Activated naive CD4-positive, alpha-beta T cell treated with anti-CD3 and anti-CD28 coated beads for 36 hours (primary cell): ENCODE results near the gene SLFN12. TPM values are rescaled to one million over a fixed set of nuclear protein-coding genes. Genes with fewer than 3 reads are reported as not detected.
"Not testable (repeated sequence)": the region's sequence is repeated elsewhere in the genome, so short reads cannot be mapped to it uniquely, and the experiment has no call there.

Experiments used
- CTCF ChIA-PET: fragments of 350-600 bp; sonication (Branson Sonifier 250); formaldehyde crosslinking; loops from one replicate; lab custom pipeline; 2021; ENCODE audit warnings: antibody characterized with exemption; lab: Charles Lee
- DNase-seq: peaks from one replicate; pipeline ENCODE4 v3.0.0-alpha.2; 2020
- H3K27ac Mint-ChIP-seq: one replicate; pipeline ENCODE4 v1.8.0; 2021; ENCODE audit warnings: mild to moderate bottlenecking, mixed read lengths
- H3K27me3 Mint-ChIP-seq: one replicate; pipeline ENCODE4 v1.8.0; 2021; ENCODE audit warnings: low read depth, mixed read lengths
- H3K36me3 Mint-ChIP-seq: one replicate; pipeline ENCODE4 v1.8.0; 2021; ENCODE audit warnings: low read depth, mixed read lengths
- H3K4me1 Mint-ChIP-seq: one replicate; pipeline ENCODE4 v1.8.0; 2021; ENCODE audit warnings: low read depth, mixed read lengths
- H3K4me3 Mint-ChIP-seq: one replicate; pipeline ENCODE4 v1.8.0; 2021; ENCODE audit warnings: mild to moderate bottlenecking, moderate library complexity, mixed read lengths
- H3K9me3 Mint-ChIP-seq: one replicate; pipeline ENCODE4 v1.8.0; 2021; ENCODE audit warnings: mixed read lengths
- intact Hi-C: fragments of 100-400 bp; cut with micrococcal nuclease; formaldehyde crosslinking; loops from one replicate; pipeline ENCODE4 v1.15.1; 2023
- total RNA-seq, 2 experiments: library from RNA; stranded (reverse); gene quantifications; one replicate each; pipeline ENCODE4 v1.2.3, GENCODE V29; 2021

SLFN12 gene
- 1 to 10 TPM; 5.3 to 5.6 TPM for total RNA-seq

- Mint-ChIP-seq H3K27me3 (no peaks in the 10 kb centered on the region), H3K4me3 (peak within 1 kb of the TSS; percentile 87), H3K36me3 (no peaks in the 10 kb centered on the region), H3K4me1 (peaks cover 41% of the 10 kb centered on the region), H3K27ac (peak within 1 kb of the TSS; percentile 88), H3K9me3 (no peaks in the 10 kb centered on the region)
- intact Hi-C loops: loop anchor here (1.0 to 2.0 kb wide), 5 partner anchors 16 to 120 kb away; partner anchors contain the start of genes SLFN11 and SLFN13
- DNase-seq: peak; percentile 66
- CTCF ChIA-PET: interaction anchor here (0.7 to 1.2 kb wide), 2 partner anchors 9 to 119 kb away, joined by 3 to 4 read pairs; no protein-coding TSS in a partner anchor
Measured at GRCh38 chr17:35432176-35433074, at the start of gene SLFN12. TSS of gene SLFN12 (minus strand) at chr17:35432500. CDS start at chr17:35423028, 9,472 bp downstream.

- H3K9me3 Mint-ChIP-seq: peaks cover 44% of the 10 kb centered on the region
- no peak for DNase-seq
- no peaks in the 10 kb centered on the region for H3K27me3 Mint-ChIP-seq
- H3K4me1 Mint-ChIP-seq: peaks cover 23% of the 10 kb centered on the region
- peaks cover 81% of the 10 kb centered on the region for H3K36me3 Mint-ChIP-seq
- CTCF ChIA-PET: no interaction called here
- no peak overlapping the region for H3K27ac Mint-ChIP-seq
- H3K4me3 Mint-ChIP-seq: no peak overlapping the region
- intact Hi-C loops: no loop called here
Measured at GRCh38 chr17:35479271-35479670, 47.0 kb upstream of the SLFN12 start.

GRCh38 chr17:35477248-35477647 is 44.9 kb upstream of the SLFN12 start:
- no peak for DNase-seq
- CTCF ChIA-PET: no interaction called here
- intact Hi-C loops: no loop called here
- Mint-ChIP-seq H3K36me3 (peaks cover 80% of the 10 kb centered on the region), H3K4me3 (no peak overlapping the region), H3K4me1 (peaks cover 23% of the 10 kb centered on the region), H3K27me3 (no peaks in the 10 kb centered on the region), H3K27ac (no peak overlapping the region), H3K9me3 (peaks cover 45% of the 10 kb centered on the region)

- no peak for DNase-seq
- Mint-ChIP-seq H3K4me3 (no peak overlapping the region), H3K27ac (no peak overlapping the region), H3K9me3 (peaks cover 49% of the 10 kb centered on the region), H3K27me3 (no peaks in the 10 kb centered on the region), H3K36me3 (peaks cover 73% of the 10 kb centered on the region), H3K4me1 (peaks cover 20% of the 10 kb centered on the region)
- CTCF ChIA-PET: no interaction called here
- intact Hi-C loops: no loop called here
Measured at GRCh38 chr17:35476283-35476820, 44.1 kb upstream of the SLFN12 start.

GRCh38 chr17:35468475-35468874 is 36.2 kb upstream of the SLFN12 start:
- intact Hi-C loops: no loop called here
- Mint-ChIP-seq H3K4me3 (no peak overlapping the region), H3K27me3 (no peaks in the 10 kb centered on the region), H3K36me3 (peaks cover 13% of the 10 kb centered on the region), H3K4me1 (peaks cover 20% of the 10 kb centered on the region), H3K9me3 (peaks cover 22% of the 10 kb centered on the region), H3K27ac (no peak overlapping the region)
- CTCF ChIA-PET: no interaction called here
- DNase-seq: no peak

GRCh38 chr17:35467824-35468223 is 35.5 kb upstream of the SLFN12 start:
- H3K36me3 Mint-ChIP-seq: peaks cover 7% of the 10 kb centered on the region
- H3K27me3 Mint-ChIP-seq: no peaks in the 10 kb centered on the region
- peaks cover 20% of the 10 kb centered on the region for H3K4me1 Mint-ChIP-seq
- intact Hi-C loops: no loop called here
- peaks cover 15% of the 10 kb centered on the region for H3K9me3 Mint-ChIP-seq
- H3K27ac Mint-ChIP-seq: no peak overlapping the region
- H3K4me3 Mint-ChIP-seq: no peak overlapping the region
- CTCF ChIA-PET: no interaction called here
- no peak for DNase-seq

- CTCF ChIA-PET: no interaction called here
- Mint-ChIP-seq H3K4me1 (peaks cover 16% of the 10 kb centered on the region), H3K36me3 (peaks cover 14% of the 10 kb centered on the region), H3K4me3 (peak overlapping the region; percentile 61), H3K27ac (no peak overlapping the region), H3K9me3 (peaks cover 24% of the 10 kb centered on the region), H3K27me3 (no peaks in the 10 kb centered on the region)
- intact Hi-C loops: no loop called here
- peak; percentile 58 for DNase-seq
Measured at GRCh38 chr17:35460354-35460851, 28.1 kb upstream of the SLFN12 start.

- H3K4me3 Mint-ChIP-seq, intact Hi-C loops, CTCF ChIA-PET: not testable (repeated sequence)
Measured at GRCh38 chr17:35454035-35454434, 21.7 kb upstream of the SLFN12 start.

GRCh38 chr17:35453171-35453570 is 20.9 kb upstream of the SLFN12 start:
- CTCF ChIA-PET: no interaction called here
- Mint-ChIP-seq H3K27me3 (no peaks in the 10 kb centered on the region), H3K4me1 (peaks cover under 1% of the 10 kb centered on the region), H3K9me3 (peaks cover 15% of the 10 kb centered on the region), H3K36me3 (no peaks in the 10 kb centered on the region), H3K27ac (no peak overlapping the region), H3K4me3 (no peak overlapping the region)
- DNase-seq: no peak
- intact Hi-C loops: no loop called here

More at GRCh38 chr17:35454035-35454434, 21.7 kb upstream of the SLFN12 start:
- not testable (repeated sequence) for H3K27ac Mint-ChIP-seq, H3K4me1 Mint-ChIP-seq, DNase-seq, H3K36me3 Mint-ChIP-seq, H3K27me3 Mint-ChIP-seq
- H3K9me3 Mint-ChIP-seq: peaks cover 21% of the 10 kb centered on the region

- Mint-ChIP-seq H3K4me3 (no peak overlapping the region), H3K27ac (no peak overlapping the region), H3K27me3 (no peaks in the 10 kb centered on the region), H3K4me1 (peaks cover 12% of the 10 kb centered on the region), H3K9me3 (no peaks in the 10 kb centered on the region), H3K36me3 (no peaks in the 10 kb centered on the region)
- CTCF ChIA-PET: no interaction called here
- no peak for DNase-seq
- intact Hi-C loops: loop anchor here (5.0 kb wide), 1 partner anchor 358 kb away; the partner anchor contains the start of gene TAF15
Measured at GRCh38 chr17:35449371-35449931, 17.2 kb upstream of the SLFN12 start.

GRCh38 chr17:35448899-35449227 is 16.6 kb upstream of the SLFN12 start:
- H3K36me3 Mint-ChIP-seq: no peaks in the 10 kb centered on the region
- H3K4me1 Mint-ChIP-seq: peaks cover 12% of the 10 kb centered on the region
- H3K27ac Mint-ChIP-seq: no peak overlapping the region
- DNase-seq: no peak
- intact Hi-C loops: loop anchor here (1.0 to 5.0 kb wide), 7 partner anchors 16 to 358 kb away; partner anchors contain the start of gene TAF15
- CTCF ChIA-PET: interaction anchor here (1.0 to 2.0 kb wide), 2 partner anchors 84 to 136 kb away, joined by 3 to 9 read pairs; no protein-coding TSS in a partner anchor
- no peaks in the 10 kb centered on the region for H3K9me3 Mint-ChIP-seq
- no peaks in the 10 kb centered on the region for H3K27me3 Mint-ChIP-seq
- no peak overlapping the region for H3K4me3 Mint-ChIP-seq
